NCI-H524 (cell line): ENCODE results near the gene TSPAN15.

Experiments
- DNase-seq, 2 experiments: peaks; one replicate each; lab custom pipeline; 2025; lab: John Stamatoyannopoulos, UW

TSPAN15 gene

DNA sequence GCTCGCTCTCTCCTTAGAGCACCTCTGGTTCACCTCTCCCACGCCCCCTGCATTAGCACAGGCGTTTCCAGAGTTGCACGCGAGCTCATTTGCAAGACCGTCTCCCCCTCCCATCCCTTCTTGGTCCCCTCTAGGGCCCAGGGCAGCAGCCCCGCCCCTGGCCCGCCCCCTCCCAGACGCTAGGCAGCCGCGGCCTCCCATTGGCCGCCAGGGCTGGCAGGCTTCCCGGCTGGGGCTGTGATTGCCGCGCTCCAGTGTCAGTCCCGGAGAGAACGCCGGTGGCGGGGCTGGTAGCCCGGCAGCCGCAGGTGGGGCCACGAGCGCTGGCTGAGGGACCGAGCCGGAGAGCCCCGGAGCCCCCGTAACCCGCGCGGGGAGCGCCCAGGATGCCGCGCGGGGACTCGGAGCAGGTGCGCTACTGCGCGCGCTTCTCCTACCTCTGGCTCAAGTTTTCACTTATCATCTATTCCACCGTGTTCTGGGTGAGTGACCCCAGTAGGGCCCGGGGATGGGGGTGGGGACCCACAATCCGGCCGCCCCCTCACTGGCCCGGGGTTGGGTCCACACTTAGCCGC lies at the start of gene TSPAN15:
Gene TSPAN15 (plus strand): TSS at position 257 of the 575 bp plus-strand sequence. CDS start 130 bp downstream, at position 387.
- peak; percentile 59 to 79 for DNase-seq

GRCh38 chr10:69402386-69402785 lies 48.9 kb upstream of the TSPAN15 start:
- DNase-seq: no peak

GRCh38 chr10:69403066-69403465 lies 48.2 kb upstream of the TSPAN15 start:
- no peak for DNase-seq

GRCh38 chr10:69403519-69403918 lies 47.7 kb upstream of the TSPAN15 start:
- DNase-seq: no peak

- no peak for DNase-seq
Measured at GRCh38 chr10:69404786-69405185, 46.5 kb upstream of the TSPAN15 start.

- no peak for DNase-seq
Measured at GRCh38 chr10:69405221-69405620, 46.0 kb upstream of the TSPAN15 start.

- DNase-seq: no peak
Measured at GRCh38 chr10:69406302-69406811, 44.9 kb upstream of the TSPAN15 start.

- DNase-seq: no peak
Measured at GRCh38 chr10:69406816-69407580, 44.3 kb upstream of the TSPAN15 start.

DNA sequence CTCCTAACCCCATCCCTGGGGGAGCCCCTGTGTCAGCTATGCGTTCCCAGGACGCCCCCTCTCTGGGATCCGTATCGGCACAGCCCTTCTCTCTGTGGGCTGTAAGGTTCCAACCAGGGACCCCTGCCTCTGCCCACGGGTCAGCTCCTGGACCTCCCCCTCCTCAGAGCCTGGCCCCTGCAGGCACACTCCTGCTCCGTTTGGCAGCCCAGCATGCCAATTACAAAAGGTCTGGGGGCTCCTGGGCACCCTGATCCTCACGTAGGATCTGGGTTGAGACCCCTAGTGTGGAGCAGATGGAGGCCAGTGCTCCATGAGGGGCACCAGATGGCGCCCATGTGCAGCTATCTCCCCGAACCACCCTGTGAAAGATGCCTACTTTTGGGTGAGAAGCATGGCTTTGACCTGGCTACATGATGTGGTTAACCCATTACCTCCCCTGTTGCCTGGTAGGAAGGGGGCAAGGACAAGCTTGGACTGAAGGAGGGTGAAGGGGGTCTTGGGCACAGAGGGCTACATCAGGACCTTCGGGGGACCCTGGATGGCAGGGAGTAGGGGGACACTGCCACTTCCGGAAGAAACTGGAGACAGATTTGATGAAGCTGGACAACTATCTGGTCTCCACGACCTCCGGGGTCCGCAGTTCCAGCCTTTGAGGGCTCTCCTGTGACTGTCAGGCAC lies 43.5 kb upstream of the TSPAN15 start:
- DNase-seq: peak; percentile 3 to 39

DNA sequence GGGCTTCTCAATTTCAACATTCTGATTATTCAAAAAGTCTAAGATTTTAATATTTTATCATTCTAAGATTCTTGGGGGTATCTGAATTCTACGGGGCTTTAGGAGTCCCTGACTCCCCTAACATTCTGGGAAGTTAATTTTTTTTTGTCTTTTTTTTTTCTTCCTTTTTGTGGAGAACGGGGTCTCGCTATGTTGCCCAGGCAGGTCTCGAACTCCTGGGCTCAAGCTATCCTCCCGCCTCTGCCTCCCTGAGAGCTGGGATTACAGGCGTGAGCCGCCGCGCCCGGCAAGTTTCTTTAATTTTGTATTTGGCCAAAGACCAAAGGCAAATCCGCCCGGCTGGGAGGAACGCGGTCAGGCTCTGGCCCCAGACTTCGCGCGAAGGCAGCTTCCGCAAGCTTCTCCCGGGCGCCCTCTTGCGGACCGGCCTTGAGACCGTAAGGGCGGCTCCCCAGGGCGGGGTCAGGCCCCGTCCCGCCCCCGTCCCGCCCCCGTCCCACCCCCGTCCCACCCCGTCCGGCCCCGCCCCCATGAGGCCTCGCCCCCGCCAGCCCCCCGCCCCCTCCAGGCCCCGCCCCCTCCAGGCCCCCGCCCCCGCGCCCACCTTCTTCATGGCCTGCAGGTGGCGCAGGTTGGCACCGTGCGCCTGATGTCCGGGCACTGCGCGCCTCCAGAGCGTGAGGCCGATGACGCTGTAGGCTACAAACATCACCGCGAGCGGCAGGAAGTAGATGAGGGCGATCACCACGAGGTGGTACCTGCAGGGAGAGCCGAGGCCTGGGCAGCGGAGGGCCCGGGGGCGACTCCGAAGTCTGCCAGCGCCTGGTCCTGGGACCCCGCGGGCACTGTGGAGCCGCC lies 42.7 kb upstream of the TSPAN15 start:
- peak; percentile 60 to 72 for DNase-seq

DNA sequence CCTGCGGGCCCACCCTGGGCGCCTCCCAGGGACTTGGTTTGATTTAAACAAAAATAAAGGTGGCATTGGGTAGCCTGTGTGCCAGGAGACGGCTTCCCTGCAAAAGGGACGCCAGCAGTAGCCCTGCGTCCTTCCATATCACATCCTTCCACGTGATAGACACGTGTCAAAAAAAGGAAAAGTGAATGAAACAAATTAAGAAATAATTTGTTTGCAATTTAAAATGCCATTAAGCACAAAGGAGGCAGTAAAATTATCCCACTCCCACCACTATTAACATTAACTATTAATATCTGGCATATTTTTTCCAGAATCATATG lies 42.1 kb upstream of the TSPAN15 start:
- DNase-seq: no peak

GRCh38 chr10:69409968-69410367 lies 41.3 kb upstream of the TSPAN15 start:
- no peak for DNase-seq

GRCh38 chr10:69410487-69410886 lies 40.8 kb upstream of the TSPAN15 start:
- DNase-seq: no peak

GRCh38 chr10:69411476-69411875 lies 39.8 kb upstream of the TSPAN15 start:
- DNase-seq: no peak

DNA sequence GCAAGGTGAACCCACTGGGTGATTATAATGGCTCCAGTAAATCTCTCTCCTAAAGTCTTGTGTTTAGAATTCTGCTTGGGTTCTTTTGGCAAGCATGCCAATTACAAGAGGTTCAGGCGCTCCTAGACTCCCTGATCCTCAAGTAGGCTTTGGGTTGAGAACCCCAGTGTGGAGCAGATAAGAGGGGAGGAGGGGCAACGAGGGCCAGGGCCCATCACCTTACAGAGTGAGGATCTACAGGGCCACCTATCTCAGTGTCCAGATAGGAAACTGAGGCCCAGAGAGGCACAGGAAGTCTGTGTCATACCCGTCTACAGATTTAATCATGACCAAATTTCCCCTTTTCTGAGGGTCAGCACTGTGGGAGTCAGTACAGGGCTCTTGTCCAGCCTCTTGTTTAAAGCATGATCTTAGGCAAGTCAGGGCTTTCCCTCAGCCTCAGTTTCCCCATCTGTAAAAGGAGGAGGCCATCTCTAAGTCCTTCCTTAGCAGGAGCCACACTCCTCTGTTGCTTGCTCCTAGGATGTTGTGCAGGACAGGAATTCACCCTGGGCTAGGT lies 39.0 kb upstream of the TSPAN15 start:
- no peak for DNase-seq

DNA sequence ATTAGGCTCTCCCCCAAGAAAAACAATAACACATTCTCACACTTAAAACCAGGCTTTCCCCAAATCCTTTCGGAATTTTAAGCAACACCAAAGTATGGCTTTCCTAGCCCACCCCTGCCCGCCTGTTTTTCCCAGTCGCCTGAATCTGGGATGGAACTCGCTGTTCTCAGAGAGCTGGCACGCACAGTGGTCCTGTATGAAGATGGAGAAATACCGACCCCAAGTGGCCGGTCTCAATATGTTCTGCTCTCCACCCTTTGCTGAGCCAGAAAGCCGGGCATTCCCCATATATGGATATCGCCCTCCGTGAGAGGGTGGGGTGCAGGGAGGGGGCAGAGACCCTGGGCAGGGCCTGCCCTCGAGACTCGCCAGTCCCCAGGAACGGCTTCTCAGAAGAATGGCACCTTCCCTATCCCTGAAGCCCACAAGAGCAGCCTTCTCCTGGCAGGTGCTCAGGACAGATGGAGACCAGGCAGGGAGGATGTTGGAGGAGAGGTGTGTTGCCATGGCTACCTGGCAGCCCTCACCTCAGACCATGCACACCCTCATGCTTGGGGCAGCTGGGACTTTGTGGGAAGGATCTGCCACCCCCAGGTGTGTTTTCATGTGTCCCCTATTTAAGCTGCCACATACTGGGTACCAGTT lies 37.9 kb upstream of the TSPAN15 start:
- peak; percentile 44 to 71 for DNase-seq

DNA sequence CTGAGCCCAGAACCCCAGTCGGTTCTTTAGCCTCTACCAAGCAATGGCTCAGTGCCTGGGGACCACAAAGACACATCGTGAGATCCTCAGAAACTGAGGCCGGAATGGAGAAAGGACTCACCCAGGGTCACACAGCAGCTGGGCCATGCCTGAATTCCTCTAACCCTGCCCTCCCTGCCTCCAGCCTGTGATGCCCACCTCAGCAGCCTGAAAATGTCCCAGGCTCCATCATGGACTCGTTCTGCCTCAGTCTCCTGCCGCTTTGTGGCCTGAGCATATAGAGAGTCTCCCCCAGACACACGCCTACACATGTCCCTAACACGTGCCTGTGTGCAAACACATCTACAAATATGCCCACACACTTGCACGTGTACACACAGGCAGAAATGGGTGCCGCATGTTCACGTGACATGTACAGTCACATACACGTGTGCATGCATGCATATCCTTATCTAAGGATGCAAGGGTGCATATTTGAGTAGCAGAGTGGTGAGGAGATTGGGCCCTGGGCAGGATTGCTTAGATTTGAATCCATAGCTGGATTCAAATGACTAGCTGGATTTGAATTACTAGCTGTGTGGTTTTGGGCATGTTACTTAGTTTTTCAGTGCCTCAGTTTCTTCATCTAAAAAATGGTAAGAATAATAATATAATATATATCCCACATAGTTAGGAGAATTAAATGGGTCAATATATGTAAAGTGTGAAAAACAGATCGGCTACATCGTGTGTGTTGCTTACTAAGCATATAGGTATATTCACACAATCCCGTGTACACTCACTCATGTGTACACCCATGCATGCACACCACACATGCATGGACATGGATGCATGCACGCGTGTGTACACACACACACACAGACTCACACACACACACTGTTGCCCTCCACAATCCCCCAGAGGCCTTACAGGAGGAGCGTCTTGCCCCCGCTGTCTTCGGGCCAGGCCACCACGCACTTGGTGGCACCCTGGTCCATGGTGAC lies 36.9 kb upstream of the TSPAN15 start:
- DNase-seq: no peak

DNA sequence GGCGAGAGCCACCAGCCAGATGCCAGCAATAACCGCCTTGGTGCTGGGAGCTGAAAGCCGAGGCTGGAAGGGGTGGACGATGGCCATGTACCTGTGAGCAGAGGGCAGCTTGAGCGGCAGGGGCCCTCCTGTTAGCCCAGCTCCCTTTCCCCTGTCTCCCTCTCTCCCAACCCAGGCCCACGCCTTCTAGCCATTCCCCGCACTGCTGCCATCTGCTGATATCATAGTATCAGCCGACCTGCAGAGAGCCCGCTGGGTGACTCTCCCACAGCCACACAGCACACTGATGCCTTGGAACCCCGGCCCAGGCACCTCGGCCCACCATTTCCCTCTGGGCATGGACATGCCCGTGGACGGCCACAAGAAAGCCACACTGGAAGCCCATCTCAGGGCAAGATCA lies 36.2 kb upstream of the TSPAN15 start:
- no peak for DNase-seq

DNA sequence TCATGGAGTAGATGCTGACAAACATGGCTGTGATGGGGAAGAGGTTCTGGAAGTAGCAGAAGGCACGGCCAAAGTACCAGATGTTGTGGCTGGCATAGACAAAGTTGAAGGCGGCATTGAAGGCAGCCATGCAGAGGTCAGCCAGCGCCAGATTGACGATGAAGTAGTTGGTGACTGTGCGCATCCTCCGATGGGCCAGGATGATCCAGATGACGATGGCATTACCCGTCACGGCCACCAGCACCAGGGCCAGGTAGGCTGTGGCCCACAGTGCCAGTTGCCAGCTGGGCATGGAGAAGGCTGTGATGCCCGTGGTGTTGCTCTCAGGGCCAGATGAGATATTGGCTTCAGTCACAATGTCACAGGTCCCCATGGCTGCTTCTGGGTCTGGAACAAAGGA lies 35.3 kb upstream of the TSPAN15 start:
- no peak for DNase-seq

DNA sequence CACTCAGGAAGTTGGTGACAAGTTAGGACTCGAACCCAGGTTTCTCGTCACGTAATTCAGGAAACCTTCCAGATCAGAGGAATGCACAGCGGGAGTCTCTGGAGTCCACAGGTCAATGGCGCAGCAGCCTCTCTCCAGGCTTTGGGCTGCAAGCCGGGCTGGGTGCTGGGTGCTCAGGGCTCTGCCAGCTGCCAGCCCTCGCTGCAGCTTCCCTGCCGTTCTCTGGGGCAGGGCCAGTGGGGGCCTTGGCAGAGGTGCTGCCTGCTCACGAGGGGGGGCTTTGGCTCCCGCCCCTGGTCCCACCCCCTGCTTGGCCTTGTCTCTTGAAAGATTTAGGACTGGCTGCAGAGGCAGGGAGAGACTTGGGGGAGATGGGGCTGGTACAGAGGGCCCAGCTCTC lies 34.6 kb upstream of the TSPAN15 start, which contains the start of gene TACR2:
Gene TACR2 (minus strand): TSS at position 224 of the 400 bp plus-strand sequence. CDS start 595 bp downstream, outside the sequence.
- DNase-seq: no peak
